ENCODE data around the gene PDE6B. TPM values are rescaled to one million over a fixed set of nuclear protein-coding genes. Genes with fewer than 3 reads are reported as not detected.
A peak's percentile ranks its signal among the peaks of the same experiment; 100 is the strongest.

Gene PDE6B
- total RNA-seq = 10 to 100 TPM; 11.4 to 12.4 TPM
- 14.2 TPM for polyA plus RNA-seq (2013, experiment 1 of 2)
- 14.5 TPM for polyA plus RNA-seq (2013, experiment 2 of 2)
- total RNA-seq = 2.4 to 14.6 (median 8.0) reads per million in 172 experiments

GRCh38 chr4:624705-625590 lies at the start of gene PDE6B:
Gene PDE6B, plus strand, starts transcription at chr4:625573. Its CDS starts 54 bp downstream, at chr4:625627.
- intact Hi-C loops (cut with DNase I, micrococcal nuclease) = no loop called here
- Mint-ChIP-seq H3K4me1 (ENCODE audit: low read depth) (no peaks in the 10 kb centered on the region), H3K4me3 (no peak within 1 kb of the TSS), H3K27ac (no peak within 1 kb of the TSS), H3K27me3 (peaks cover 18% of the 10 kb centered on the region), H3K36me3 (ENCODE audit: low read depth) (no peaks in the 10 kb centered on the region), H3K9me3 (no peaks in the 10 kb centered on the region)
- Histone ChIP-seq H3K4me3 (ENCODE audit: low read length) (no peak within 1 kb of the TSS), H3K36me3 (ENCODE audit: insufficient read depth, low read length) (no peaks in the 10 kb centered on the region), H3K27me3 (ENCODE audit: control insufficient read depth in 1 of 2, insufficient read depth in 2 of 2, low read length in 2 of 2) (no peaks in the 10 kb centered on the region), H3K4me1 (ENCODE audit: insufficient read depth, low read length) (no peaks in the 10 kb centered on the region), H3K27ac (ENCODE audit: low read depth in 1 of 2, low read length in 2 of 2) (no peak within 1 kb of the TSS), H3K9me3 (ENCODE audit: control insufficient read depth in 1 of 2, insufficient read depth in 1 of 2, low read length in 2 of 2) (peaks cover 0 to 36% of the 10 kb centered on the region in 2 experiments)
- POLR2A ChIA-PET = no interaction called here
- CTCF ChIA-PET = no interaction called here
- DNase-seq (no peak), ATAC-seq (ENCODE audit: poor library complexity) (no peak)
- no peak for TF ChIP-seq CTCF (IDR thresholded peaks at IDR 0.05)

GRCh38 chr4:576245-576821 lies 49.0 kb upstream of the PDE6B start, which contains the start of gene TMEM271:
Gene TMEM271, minus strand, starts transcription at chr4:576295. Its CDS starts 233 bp downstream, at chr4:576062.
- Histone ChIP-seq H3K27ac (ENCODE audit: low read depth in 1 of 2, low read length in 2 of 2) (no peak within 1 kb of the TSS), H3K4me3 (ENCODE audit: low read length) (no peak within 1 kb of the TSS), H3K4me1 (ENCODE audit: insufficient read depth, low read length) (peaks cover 14% of the 10 kb centered on the region), H3K27me3 (ENCODE audit: control insufficient read depth in 1 of 2, insufficient read depth in 2 of 2, low read length in 2 of 2) (peaks cover 50 to 55% of the 10 kb centered on the region in 2 experiments), H3K36me3 (ENCODE audit: insufficient read depth, low read length) (no peaks in the 10 kb centered on the region), H3K9me3 (ENCODE audit: control insufficient read depth in 1 of 2, insufficient read depth in 1 of 2, low read length in 2 of 2) (peaks cover 0 to 56% of the 10 kb centered on the region in 2 experiments)
- ATAC-seq (ENCODE audit: poor library complexity) (no peak), DNase-seq (no peak)
- Mint-ChIP-seq H3K4me3 (peak within 1 kb of the TSS; percentile 15), H3K9me3 (peaks cover 3% of the 10 kb centered on the region), H3K4me1 (ENCODE audit: low read depth) (peaks cover 5% of the 10 kb centered on the region), H3K27ac (no peak within 1 kb of the TSS), H3K36me3 (ENCODE audit: low read depth) (no peaks in the 10 kb centered on the region), H3K27me3 (peaks cover 68% of the 10 kb centered on the region)
- intact Hi-C loops (cut with DNase I, micrococcal nuclease) = no loop called here
- POLR2A ChIA-PET = no interaction called here
- no peak for TF ChIP-seq CTCF (IDR thresholded peaks at IDR 0.05)
- CTCF ChIA-PET = no interaction called here

GRCh38 chr4:576991-577498 lies 48.3 kb upstream of the PDE6B start:
- no peak overlapping the region for H3K27ac ChIP-seq (ENCODE audit: low read depth in 1 of 2, low read length in 2 of 2)
- peaks cover 0 to 52% of the 10 kb centered on the region in 2 experiments for H3K9me3 ChIP-seq (ENCODE audit: control insufficient read depth in 1 of 2, insufficient read depth in 1 of 2, low read length in 2 of 2)
- TF ChIP-seq CTCF (IDR thresholded peaks at IDR 0.05) = no peak
- DNase-seq = no peak
- Mint-ChIP-seq H3K4me3 (peak overlapping the region; percentile 15), H3K4me1 (ENCODE audit: low read depth) (peaks cover 5% of the 10 kb centered on the region), H3K9me3 (peaks cover 2% of the 10 kb centered on the region), H3K36me3 (ENCODE audit: low read depth) (no peaks in the 10 kb centered on the region), H3K27ac (no peak overlapping the region), H3K27me3 (peaks cover 68% of the 10 kb centered on the region)
- no peaks in the 10 kb centered on the region for H3K36me3 ChIP-seq (ENCODE audit: insufficient read depth, low read length)
- CTCF ChIA-PET = no interaction called here
- H3K4me1 ChIP-seq (ENCODE audit: insufficient read depth, low read length) = peaks cover 14% of the 10 kb centered on the region
- no peak overlapping the region for H3K4me3 ChIP-seq (ENCODE audit: low read length)
- intact Hi-C loops (cut with DNase I, micrococcal nuclease) = no loop called here
- no peak for ATAC-seq (ENCODE audit: poor library complexity)
- peaks cover 48 to 52% of the 10 kb centered on the region in 2 experiments for H3K27me3 ChIP-seq (ENCODE audit: control insufficient read depth in 1 of 2, insufficient read depth in 2 of 2, low read length in 2 of 2)
- POLR2A ChIA-PET = no interaction called here

Measured in CD4-positive, alpha-beta T cell (primary cell).